ENCODE measurements around the gene APOLD1. TPM values are rescaled to one million over a fixed set of nuclear protein-coding genes. Genes with fewer than 3 reads are reported as not detected.
"Not testable (repeated sequence)": the region's sequence is repeated elsewhere in the genome, so short reads cannot be mapped to it uniquely, and the experiment has no call there.

Gene APOLD1
- 1 to 10 TPM; 5.2 to 6.5 TPM for total RNA-seq

- H3K27ac Mint-ChIP-seq: peak within 1 kb of the TSS; percentile 36 to 95
- ATAC-seq (peak in 1 of 2 donors; percentile 8), DNase-seq (ENCODE audit: low spot score in 2 of 2) (no peak)
- peaks cover 7 to 13% of the 10 kb centered on the region in 2 donors for H3K36me3 Mint-ChIP-seq
- H3K9me3 Mint-ChIP-seq: no peaks in the 10 kb centered on the region
Measured at GRCh38 chr12:12784911-12785814, at the start of gene APOLD1. APOLD1 (plus strand) TSS chr12:12785659; CDS start chr12:12785692, 33 bp downstream.

- ATAC-seq: peak; percentile 87 to 90
- Mint-ChIP-seq H3K9me3 (no peaks in the 10 kb centered on the region), H3K36me3 (no peaks in the 10 kb centered on the region), H3K27ac (peak overlapping the region; percentile 2 to 83)
- DNase-seq (ENCODE audit: low spot score in 2 of 2): peak in 1 of 2 donors; percentile 50
Measured at GRCh38 chr12:12736759-12737676, 48.4 kb upstream of the APOLD1 start.

- H3K36me3 Mint-ChIP-seq; DNase-seq (ENCODE audit: low spot score in 2 of 2); H3K9me3 Mint-ChIP-seq; ATAC-seq; H3K27ac Mint-ChIP-seq: not testable (repeated sequence)
Measured at GRCh38 chr12:12738152-12738551, 47.3 kb upstream of the APOLD1 start.

- no peak overlapping the region for H3K27ac Mint-ChIP-seq
- H3K9me3 Mint-ChIP-seq: no peaks in the 10 kb centered on the region
- DNase-seq (ENCODE audit: low spot score in 2 of 2): no peak
- no peak for ATAC-seq
- H3K36me3 Mint-ChIP-seq: peaks cover 0 to 7% of the 10 kb centered on the region in 2 donors
Measured at GRCh38 chr12:12741660-12742059, 43.8 kb upstream of the APOLD1 start.

GRCh38 chr12:12744546-12745305 lies 40.7 kb upstream of the APOLD1 start:
- no peaks in the 10 kb centered on the region for H3K9me3 Mint-ChIP-seq
- peaks cover 0 to 7% of the 10 kb centered on the region in 2 donors for H3K36me3 Mint-ChIP-seq
- DNase-seq (ENCODE audit: low spot score in 2 of 2) (no peak), ATAC-seq (no peak)
- no peak overlapping the region for H3K27ac Mint-ChIP-seq

GRCh38 chr12:12745576-12746211 lies 39.8 kb upstream of the APOLD1 start:
- no peak for ATAC-seq
- Mint-ChIP-seq H3K9me3 (no peaks in the 10 kb centered on the region), H3K27ac (no peak overlapping the region), H3K36me3 (peaks cover 0 to 7% of the 10 kb centered on the region in 2 donors)
- no peak for DNase-seq (ENCODE audit: low spot score in 2 of 2)

GRCh38 chr12:12747278-12747677 lies 38.2 kb upstream of the APOLD1 start:
- no peak for ATAC-seq
- DNase-seq (ENCODE audit: low spot score in 2 of 2): no peak
- Mint-ChIP-seq H3K36me3 (peaks cover 0 to 7% of the 10 kb centered on the region in 2 donors), H3K9me3 (no peaks in the 10 kb centered on the region), H3K27ac (peak overlapping the region in 1 of 2 donors; percentile 13)

GRCh38 chr12:12748044-12748443 lies 37.4 kb upstream of the APOLD1 start:
- peaks cover 0 to 4% of the 10 kb centered on the region in 2 donors for H3K36me3 Mint-ChIP-seq
- peak overlapping the region in 1 of 2 donors; percentile 48 for H3K27ac Mint-ChIP-seq
- ATAC-seq: no peak
- no peaks in the 10 kb centered on the region for H3K9me3 Mint-ChIP-seq
- no peak for DNase-seq (ENCODE audit: low spot score in 2 of 2)

GRCh38 chr12:12749433-12749832 lies 36.0 kb upstream of the APOLD1 start:
- Mint-ChIP-seq H3K36me3 (no peaks in the 10 kb centered on the region), H3K27ac (no peak overlapping the region), H3K9me3 (no peaks in the 10 kb centered on the region)
- no peak for DNase-seq (ENCODE audit: low spot score in 2 of 2)
- no peak for ATAC-seq

- Mint-ChIP-seq H3K36me3 (no peaks in the 10 kb centered on the region), H3K9me3 (no peaks in the 10 kb centered on the region), H3K27ac (no peak overlapping the region)
- no peak for ATAC-seq
- DNase-seq (ENCODE audit: low spot score in 2 of 2): no peak
Measured at GRCh38 chr12:12755923-12756322, 29.5 kb upstream of the APOLD1 start.

GRCh38 chr12:12757121-12757520 lies 28.3 kb upstream of the APOLD1 start:
- Mint-ChIP-seq H3K36me3 (no peaks in the 10 kb centered on the region), H3K27ac (no peak overlapping the region), H3K9me3 (peaks cover 0 to 4% of the 10 kb centered on the region in 2 donors)
- no peak for ATAC-seq
- no peak for DNase-seq (ENCODE audit: low spot score in 2 of 2)

- Mint-ChIP-seq H3K36me3 (no peaks in the 10 kb centered on the region), H3K9me3 (peaks cover 0 to 4% of the 10 kb centered on the region in 2 donors), H3K27ac (no peak overlapping the region)
- DNase-seq (ENCODE audit: low spot score in 2 of 2) (no peak), ATAC-seq (no peak)
Measured at GRCh38 chr12:12759234-12759915, 26.1 kb upstream of the APOLD1 start.

GRCh38 chr12:12764824-12765223 lies 20.6 kb upstream of the APOLD1 start:
- peaks cover 0 to 7% of the 10 kb centered on the region in 2 donors for H3K9me3 Mint-ChIP-seq

GRCh38 chr12:12770262-12770661 lies 15.2 kb upstream of the APOLD1 start:
- DNase-seq (ENCODE audit: low spot score in 2 of 2) (no peak), ATAC-seq (no peak)
- no peak overlapping the region for H3K27ac Mint-ChIP-seq
- H3K36me3 Mint-ChIP-seq: no peaks in the 10 kb centered on the region
- peaks cover 4 to 11% of the 10 kb centered on the region in 2 donors for H3K9me3 Mint-ChIP-seq

More at GRCh38 chr12:12764824-12765223, 20.6 kb upstream of the APOLD1 start:
- no peak overlapping the region for H3K27ac Mint-ChIP-seq
- no peak for ATAC-seq
- no peak for DNase-seq (ENCODE audit: low spot score in 2 of 2)
- peaks cover 6 to 7% of the 10 kb centered on the region in 2 donors for H3K36me3 Mint-ChIP-seq

GRCh38 chr12:12774791-12775190 lies 10.7 kb upstream of the APOLD1 start:
- H3K9me3 Mint-ChIP-seq: peaks cover 4 to 9% of the 10 kb centered on the region in 2 donors
- ATAC-seq: no peak

More at GRCh38 chr12:12774791-12775190, 10.7 kb upstream of the APOLD1 start:
- H3K27ac Mint-ChIP-seq: no peak overlapping the region
- H3K36me3 Mint-ChIP-seq: no peaks in the 10 kb centered on the region
- DNase-seq (ENCODE audit: low spot score in 2 of 2): no peak
